Right lobe of liver (tissue), 4 donors: ENCODE measurements around the gene FHIP1A.

ENCODE experiments used
- CTCF ChIP-seq, 4 donors: fragments of 200-600 bp in 3 of 4; fragments of 450-650 bp in 1 of 4; IDR thresholded peaks; one replicate each; pipeline versions ENCODE4 v1.5.1 to v1.8.0; 2016 to 2022; ENCODE audit warnings: antibody characterized with exemption in 4 of 4, mild to moderate bottlenecking in 2 of 4
- POLR2A ChIP-seq: fragments of 450-650 bp; IDR thresholded peaks from one replicate; pipeline ENCODE4 v1.6.1; 2017; ENCODE audit warnings: antibody characterized with exemption, mild to moderate bottlenecking
- donor health status: DM: no; HTN: no; CAD: no.
- donor health status: DM: no; HTN: no; CAD: no.
- donor health status: DM: no; HTN: yes; CAD: no.

GRCh38 chr4:151418856-151419255, 9.9 kb downstream of the FHIP1A start:
- no peak for TF ChIP-seq POLR2A
- no peak for TF ChIP-seq CTCF (IDR thresholded peaks at IDR 0.05)
